HG03175 (cell line): ENCODE data around the gene NLN.
"Not testable (repeated sequence)": the region's sequence is repeated elsewhere in the genome, so short reads cannot be mapped to it uniquely, and the experiment has no call there.

Source experiments
- ATAC-seq: cut with Tn5 transposase; IDR thresholded peaks from one replicate; pipeline ENCODE4 v1.9.1; 2021; ENCODE audit warnings: mild to moderate bottlenecking, moderate library complexity; ENCODE audit not compliant: unreplicated experiment

NLN gene

DNA sequence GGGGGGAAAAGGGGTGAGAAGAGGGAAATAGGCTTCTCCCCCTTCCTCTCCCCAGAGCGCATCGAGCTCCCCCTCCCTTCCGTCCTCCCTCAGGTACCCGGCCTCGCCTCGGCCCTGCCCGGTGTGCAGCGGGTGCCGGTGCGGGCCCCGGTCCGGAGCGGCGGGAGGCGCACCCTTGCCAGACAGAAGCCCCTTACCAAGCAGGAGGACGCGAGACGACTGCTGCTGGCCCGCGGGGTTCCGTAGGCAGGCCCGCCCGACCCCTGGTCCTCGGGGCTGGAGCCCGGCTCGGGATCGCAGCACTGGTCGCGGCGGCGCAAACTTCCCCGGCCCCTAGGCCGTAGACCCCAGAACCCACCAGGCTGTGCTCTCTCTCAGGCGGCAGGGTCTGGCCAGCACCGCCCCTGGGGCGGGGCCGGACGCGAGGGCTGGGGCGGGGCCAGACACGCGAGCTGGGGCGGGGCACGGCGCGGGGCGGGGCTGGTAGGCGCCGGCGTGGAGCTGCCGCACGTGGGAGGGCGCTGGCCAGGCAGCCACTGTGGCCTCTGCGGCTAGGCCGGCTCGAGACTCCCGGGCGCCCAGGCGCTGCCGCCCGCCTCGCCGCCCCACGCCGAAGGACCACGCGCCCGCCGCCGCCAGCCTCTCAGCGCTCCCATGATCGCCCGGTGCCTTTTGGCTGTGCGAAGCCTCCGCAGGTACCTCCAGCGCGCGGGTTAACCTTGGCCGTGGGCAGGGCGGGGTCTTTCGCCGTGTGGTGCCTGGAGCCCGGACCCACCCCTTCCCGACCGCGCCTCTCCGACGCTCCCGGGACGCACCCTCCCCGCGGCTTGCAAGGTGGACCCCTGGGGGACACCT lies at the start of gene NLN, which contains the start of gene SGTB:
Gene NLN (plus strand): TSS at position 486 of the 855 bp plus-strand sequence. CDS start 169 bp downstream, at position 655.
Gene SGTB (minus strand): TSS at position 390 of the 855 bp plus-strand sequence. CDS start 1,302 bp downstream, outside the sequence.
- ATAC-seq = peak; percentile 90

DNA sequence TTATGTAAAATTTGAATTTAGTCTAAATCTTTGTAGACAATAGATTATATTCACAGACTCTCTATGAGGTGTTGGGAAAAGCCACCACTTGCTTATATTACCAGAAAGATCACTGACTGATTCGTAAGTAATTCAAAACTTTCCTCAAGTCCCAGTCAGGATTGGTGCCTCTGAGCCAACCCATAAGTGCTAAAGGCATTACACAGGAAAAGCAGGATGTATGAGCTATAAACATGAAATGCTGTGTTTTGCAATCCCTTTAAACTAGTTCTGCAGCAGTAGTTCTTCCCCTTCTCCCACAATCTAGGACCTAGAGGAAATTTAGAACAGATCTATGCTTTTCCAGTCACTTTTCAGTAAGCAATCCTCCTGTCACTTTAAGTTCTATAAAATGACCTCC lies 49.2 kb upstream of the NLN start:
- no peak for ATAC-seq

DNA sequence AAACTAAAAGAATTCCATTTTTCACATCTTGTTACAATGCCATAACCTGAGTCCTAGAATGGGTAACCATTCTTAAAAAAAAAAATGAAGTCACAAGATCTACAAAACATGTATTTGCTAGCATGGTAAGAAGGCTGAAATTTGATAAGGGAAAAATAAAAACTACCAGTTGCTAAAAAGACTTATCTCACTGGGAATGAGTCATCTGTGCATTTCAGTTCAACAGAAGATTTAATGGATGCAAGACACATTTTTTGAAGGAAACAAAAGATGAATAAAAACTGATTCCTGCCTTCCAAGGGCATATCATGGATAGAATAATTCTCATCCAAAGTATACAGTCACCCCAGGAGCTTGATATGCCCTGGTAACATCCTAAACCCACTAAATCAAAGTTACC lies 47.3 kb upstream of the NLN start:
- no peak for ATAC-seq

DNA sequence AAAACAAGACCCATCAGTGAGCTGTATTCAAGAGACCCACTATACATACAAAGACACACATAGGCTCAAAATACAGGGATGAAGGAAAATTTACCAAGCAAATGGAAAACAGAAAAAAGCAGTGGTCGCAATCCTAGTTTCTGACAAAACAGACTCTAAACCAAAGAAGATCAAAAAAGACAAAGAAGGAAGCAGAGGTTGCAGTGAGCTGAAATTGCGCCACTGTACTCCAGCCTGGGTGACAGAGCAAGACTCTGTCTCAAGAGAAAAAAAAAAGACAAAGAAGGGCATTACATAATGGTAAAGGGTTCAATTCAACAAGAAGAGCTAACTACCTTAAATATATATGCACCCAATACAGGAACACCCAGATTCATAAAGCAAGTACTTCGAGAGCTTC lies 45.9 kb upstream of the NLN start:
- not testable (repeated sequence) for ATAC-seq

DNA sequence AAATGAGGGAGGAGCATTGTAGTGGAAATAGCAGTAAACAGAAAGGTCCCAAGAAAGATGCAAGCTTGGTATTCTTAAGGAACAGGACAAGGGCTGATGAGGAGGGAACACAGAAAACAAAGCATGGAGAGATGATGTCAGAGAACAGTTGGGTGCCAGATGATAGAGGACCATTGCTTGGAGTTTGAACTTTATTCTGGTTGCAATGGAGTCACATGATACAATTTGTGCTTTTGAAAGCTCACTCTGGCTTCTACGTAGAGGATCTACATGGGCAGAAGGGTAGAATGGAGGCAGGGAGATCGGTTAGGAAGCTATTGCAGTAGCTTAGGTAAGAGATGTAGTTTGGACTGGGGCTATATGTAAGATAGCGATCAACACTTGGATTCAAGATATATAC lies 39.9 kb upstream of the NLN start:
- no peak for ATAC-seq

DNA sequence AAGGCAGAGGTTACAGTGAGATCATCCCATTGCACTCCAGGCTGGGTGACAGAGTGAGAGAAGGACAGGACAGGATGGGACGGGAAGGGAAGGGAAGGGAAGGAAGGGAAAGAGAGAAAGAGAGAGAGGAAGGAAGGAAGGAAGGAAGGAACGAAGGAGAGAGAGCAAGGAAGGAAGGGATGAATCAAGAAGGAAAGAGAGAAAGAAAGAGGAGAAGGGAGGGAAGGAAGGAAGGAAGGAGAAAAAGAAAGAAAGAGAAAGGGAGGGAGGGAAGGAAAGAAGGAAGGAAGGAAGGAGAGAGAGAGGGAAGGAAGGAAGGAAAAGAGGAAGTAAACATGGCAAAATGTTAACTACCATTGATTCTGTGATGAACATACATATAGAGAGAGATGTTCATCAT lies 28.9 kb upstream of the NLN start:
- ATAC-seq = no peak

DNA sequence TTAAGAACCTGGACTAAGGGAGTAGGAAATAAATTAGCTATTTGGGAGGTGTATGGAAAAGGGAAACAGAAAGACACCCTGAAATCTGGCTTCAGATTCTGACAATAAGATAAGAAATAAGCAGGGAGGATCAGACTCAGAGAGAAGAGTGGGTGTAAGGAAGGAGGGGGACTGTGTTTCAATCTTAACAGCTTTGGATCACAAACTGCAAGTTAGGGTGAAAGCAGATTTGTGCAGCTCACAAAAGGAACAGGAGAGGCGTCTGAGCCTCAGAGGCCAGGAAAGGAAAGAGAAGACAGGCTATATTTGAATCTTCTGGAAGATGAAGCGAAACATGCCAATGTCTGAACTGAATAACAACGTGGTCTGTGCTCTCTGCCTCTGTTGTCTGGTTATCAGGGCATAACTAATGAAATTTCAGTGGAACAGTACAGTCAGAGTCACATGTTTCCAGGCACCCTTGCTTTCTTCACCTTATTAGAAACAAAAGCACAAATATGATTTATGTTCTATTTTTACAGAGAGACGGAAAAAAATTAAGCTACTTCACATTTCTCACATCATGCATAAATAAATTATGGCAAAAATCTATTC lies 26.7 kb upstream of the NLN start:
- no peak for ATAC-seq

DNA sequence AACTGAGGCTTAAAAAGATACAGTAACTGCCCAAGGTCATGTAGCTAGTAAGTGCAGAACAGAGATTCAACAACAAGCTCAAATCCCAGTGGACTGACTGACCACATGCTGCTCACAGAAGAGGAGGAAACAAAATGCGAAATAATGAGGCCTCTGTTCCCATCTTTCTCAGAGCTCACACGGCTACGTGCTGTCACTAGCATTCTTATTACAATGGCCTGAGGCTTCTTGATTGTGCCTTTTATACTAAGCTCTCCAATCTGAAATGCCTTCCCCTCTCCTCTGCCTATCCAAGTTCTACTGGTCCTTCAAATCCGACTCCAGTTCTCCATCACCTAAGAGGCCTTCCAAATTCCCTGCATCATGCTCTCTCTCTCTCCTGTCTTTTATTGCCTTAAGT lies 26.1 kb upstream of the NLN start:
- no peak for ATAC-seq

DNA sequence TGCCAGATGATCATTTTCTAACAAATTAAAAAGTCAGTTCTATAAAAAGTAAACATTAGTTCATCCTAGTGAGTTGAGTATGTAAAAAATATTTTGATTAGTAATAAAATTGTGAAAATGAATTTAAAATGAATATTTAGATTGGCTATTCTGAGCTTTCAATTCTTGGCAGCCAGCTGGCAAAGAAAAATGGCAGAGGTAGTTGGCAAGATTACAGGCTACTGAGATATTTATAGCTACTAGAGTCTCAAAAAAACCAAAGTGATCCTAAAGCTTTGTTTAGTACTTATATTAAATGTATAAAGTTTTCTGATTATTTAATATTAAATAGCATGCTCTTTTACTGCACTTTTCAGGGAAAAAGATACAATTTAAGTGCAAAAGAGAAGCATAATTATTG lies 25.1 kb upstream of the NLN start:
- no peak for ATAC-seq

DNA sequence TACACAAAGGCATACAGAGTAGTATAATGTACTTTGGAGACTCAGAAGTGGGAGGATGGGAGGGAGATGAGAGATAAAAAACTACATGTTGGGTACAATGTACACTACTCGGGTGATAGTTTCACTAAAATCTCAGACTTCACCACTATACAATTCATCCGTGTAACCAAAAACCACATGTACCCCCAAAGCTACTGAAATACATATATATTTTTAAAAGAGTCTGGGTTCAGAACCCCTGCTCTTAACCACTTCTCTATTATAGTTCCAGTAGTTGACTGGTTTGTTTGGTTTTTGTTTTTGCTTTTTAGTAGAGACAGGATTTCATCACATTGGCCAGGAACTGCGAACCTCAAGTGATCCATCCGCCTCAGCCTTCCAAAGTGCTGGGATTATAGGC lies 22.7 kb upstream of the NLN start:
- ATAC-seq = peak; percentile 72

DNA sequence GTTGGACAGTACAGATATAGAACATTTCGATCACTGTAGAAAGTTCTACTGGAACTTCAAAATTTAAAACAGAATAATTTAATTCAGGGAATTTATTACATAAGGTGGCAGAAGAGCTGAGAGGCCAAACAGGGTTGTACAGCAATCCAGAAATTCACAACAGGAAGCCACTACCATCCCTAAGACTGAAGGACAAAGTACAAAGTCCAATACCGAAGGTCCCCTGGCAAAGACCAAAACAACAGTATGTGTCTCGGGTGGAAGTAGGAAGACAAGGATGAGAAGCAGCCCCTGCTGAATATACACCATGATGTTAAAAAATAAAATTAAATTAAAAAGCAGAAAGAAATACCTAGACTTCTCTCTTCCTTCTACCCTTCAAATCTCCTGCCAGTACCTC lies 20.0 kb upstream of the NLN start:
- no peak for ATAC-seq

DNA sequence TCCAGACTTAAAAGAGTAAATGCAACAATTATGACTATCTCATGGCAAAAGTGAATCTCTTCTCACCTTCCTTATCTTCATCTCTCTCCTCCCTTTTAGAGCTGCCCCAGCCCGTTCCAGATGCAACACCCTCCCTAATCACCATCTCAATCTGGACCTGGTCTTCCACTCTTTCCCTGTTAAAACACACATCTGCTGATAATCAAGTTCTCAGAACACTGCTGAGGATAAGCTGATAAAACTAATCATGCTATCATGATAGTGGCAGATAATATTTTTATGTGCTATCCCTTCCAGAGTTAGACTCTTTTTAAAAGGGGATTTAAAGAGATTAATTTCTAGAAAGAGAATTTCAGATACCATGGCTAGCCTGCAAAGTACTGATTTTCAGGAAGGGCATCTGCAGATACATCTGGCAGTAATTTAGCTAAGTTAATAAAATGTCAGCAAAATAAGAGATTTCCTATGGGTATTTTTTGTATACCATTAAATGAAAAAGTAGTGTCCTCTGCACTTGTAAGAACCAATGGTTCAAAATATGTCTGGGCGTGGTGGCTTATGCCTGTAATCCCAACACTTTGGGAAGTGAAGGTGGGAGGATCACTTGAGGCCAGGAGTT lies 17.3 kb upstream of the NLN start:
- ATAC-seq = no peak

DNA sequence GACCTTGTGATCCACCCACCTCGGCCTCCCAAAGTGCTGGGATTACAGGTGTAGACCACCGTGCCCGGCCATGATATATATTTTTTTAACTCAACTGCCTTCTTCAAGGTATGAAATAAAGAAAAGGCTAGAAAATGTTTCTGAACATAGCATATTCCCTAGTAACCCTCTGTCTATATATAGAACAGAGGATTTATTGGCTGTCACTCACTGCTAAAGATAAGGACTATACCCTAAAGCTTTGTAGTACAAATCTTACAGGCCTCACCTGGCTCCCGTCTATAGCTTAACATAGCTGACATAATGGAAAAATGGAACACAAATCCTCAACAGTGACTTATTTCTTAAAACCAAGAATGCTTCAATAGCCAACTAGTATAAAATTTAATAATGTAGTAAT lies 14.3 kb upstream of the NLN start:
- ATAC-seq = no peak

DNA sequence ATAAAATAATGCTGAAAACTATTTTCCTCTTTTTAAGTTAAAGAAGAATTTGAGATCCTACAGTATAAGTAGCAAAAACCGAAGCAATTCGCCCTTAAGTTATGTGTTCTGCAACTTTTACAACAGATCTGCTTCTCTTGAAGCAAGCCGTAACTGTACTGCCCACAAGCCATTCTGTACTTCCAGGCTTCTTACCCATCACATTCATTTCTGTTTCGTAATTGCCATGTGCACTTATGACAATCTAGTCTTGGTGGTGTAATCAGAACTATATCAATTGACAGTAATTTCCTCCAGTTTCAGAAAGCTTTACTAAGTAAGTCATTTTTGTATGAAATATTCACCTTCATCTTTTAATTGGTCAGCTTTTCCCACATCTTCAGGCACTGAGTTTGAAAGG lies 13.9 kb upstream of the NLN start:
- ATAC-seq = no peak

DNA sequence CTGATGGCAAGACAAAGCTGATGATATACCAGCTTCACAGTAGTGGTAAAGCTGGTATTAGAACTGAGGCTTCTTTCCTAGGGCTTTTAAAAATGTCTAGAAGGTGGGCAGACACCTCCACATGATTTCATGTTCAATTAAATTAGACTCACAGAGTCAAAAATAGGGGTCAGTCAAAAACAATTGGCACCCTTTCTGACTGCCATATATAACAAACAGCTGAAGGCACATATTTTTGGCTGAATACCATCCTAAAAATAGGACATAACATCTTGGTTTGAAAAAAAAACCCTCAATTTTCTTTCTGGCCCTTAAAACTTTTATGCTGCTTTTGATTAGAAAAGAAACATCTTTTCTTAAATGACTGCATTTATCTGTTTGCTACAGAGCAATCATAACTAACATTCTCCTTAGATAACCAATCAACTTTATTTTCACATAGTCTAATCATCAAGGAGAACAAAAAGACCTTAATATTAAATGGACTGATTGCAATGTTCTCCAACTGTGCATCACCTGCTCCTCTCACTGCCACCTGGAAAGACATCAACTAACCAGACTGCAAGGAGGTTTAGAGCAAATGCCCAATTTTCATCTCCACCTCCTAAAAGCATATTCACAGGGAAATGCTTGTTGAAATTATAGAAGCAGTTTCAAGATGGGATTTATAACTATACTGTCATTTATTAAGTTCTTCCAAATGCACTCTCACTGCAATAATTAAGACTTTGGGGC lies 3.3 kb upstream of the NLN start:
- ATAC-seq = no peak

DNA sequence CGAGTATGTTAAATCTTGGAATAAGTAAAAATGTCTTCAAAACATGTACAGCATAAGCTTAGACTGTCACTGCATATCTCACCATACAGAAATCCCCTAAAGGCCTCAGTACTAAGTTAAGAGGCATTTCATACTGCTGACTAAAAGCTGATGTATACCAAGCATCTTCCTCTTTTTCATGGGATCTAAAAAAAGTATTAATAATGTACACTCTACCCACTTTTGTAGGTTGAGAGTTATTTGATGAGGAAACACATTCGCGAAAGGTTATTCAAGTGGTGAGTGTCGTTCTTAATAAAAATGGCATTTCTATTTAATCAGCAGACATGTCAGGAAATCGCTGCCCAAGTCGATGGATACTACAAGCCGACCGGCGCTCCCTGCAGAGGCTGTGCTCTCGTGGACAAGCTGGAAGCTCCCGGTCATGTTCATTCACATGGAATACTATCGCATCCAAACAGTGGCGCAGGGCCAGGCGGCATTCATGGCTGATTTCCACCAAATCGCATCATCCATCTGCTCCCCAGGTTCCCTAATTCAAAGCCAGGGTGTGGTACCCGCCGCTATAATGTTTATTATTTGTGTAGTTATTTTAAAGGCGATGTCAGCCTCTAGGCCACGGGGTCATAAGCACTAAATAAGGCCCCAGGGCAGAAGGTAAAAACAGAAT lies 820 bp upstream of the NLN start:
- peak; percentile 1 for ATAC-seq

DNA sequence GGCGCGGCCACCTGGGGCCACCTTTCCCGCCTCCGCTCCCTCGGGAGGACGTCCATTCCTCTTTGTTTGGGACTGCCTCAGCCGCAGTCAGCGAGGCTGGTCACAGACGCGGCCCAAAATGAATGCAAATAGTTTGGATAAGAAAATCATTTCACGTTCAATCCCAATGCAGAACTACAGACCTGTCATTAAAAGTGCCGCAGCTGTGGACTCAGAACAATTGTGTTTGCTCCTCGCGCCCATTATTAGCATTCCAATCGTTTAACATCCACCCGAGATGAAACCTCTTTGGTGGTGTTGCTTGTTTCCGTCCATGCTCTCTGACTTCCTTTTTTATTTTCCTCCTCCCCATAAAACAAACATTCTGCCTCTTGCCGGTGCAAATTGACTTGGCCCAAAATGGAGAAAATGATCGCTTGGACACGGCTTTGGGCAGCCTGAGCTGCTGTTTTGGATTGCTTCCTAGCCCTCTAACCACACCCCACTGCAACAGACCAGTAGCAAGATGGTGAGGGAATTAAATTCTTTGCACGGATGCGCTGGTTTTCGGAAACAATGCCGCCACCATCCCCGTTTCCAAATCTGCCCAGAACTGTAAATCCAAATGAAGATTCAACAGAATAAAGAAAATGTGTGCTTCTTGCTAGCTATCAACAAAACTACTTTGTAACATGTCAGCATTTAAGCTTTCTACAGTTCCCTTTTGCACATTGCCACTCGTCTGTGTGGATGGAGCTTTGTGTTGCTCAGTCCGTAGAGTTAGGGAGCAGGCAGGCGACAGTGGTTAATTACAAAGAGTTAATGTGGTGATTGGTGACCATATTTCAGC lies 784 bp downstream of the NLN start:
- ATAC-seq = no peak

DNA sequence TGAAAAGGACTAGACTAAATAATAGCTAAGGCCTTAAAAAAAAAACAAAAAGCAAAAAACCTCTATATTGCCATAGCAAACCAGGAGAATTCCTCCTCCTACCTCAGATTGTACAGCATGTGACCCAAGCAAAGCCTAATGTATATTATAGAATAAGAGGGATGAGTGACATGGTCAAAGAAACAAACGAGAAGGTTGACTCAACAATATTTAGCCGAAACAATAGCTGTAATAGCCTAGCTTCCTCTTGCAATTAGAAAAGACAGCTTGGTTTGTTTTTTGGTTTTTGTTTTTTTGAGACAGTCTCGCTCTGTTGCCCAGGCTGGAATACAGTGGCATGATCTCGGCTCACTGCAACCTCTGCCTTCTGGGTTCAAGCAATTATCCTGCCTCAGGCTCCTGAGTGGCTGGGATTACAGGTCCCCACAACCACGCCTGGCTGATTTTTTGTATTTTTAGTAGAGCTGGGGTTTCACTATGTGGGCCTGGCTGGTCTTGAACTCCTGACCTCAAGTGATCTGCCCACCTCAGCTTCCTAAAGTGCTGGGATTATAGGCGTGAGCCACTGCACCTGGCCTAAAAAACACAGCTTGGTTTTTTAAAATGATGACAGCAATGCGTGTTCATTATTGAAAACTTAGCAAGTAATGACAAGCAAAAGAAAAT lies 5.6 kb downstream of the NLN start:
- no peak for ATAC-seq

DNA sequence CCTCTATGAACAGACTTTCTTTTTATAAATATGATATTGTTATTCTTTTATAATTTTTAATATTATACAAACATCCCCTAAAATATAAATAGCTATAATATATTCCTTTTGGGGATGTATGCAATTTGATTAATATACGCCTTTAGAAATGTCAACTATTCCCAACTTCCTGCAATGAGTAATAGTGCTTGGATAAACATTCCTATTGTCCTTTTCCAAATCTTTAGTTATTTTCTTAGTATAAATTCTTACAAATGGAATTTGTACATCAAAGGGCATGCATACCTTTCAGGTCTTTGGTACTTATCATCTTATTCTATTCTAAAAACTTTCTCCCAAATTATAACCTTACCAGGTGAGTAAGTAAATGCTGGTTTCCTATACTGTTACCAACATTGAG lies 6.2 kb downstream of the NLN start:
- no peak for ATAC-seq
